Airway epithelial cell (primary cell): ENCODE data around the gene SHD. TPM values are rescaled to one million over a fixed set of nuclear protein-coding genes. Genes with fewer than 3 reads are reported as not detected.

Source experiments
- total RNA-seq: library from RNA; depleted of rRNA; stranded (reverse); fragments of >200 nt; gene quantifications from 2 replicates; pipeline ENCODE4 v1.2.3, GENCODE V29; 2015

The SHD gene, protein sequence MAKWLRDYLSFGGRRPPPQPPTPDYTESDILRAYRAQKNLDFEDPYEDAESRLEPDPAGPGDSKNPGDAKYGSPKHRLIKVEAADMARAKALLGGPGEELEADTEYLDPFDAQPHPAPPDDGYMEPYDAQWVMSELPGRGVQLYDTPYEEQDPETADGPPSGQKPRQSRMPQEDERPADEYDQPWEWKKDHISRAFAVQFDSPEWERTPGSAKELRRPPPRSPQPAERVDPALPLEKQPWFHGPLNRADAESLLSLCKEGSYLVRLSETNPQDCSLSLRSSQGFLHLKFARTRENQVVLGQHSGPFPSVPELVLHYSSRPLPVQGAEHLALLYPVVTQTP
- not detected in 2 replicates for total RNA-seq

DNA sequence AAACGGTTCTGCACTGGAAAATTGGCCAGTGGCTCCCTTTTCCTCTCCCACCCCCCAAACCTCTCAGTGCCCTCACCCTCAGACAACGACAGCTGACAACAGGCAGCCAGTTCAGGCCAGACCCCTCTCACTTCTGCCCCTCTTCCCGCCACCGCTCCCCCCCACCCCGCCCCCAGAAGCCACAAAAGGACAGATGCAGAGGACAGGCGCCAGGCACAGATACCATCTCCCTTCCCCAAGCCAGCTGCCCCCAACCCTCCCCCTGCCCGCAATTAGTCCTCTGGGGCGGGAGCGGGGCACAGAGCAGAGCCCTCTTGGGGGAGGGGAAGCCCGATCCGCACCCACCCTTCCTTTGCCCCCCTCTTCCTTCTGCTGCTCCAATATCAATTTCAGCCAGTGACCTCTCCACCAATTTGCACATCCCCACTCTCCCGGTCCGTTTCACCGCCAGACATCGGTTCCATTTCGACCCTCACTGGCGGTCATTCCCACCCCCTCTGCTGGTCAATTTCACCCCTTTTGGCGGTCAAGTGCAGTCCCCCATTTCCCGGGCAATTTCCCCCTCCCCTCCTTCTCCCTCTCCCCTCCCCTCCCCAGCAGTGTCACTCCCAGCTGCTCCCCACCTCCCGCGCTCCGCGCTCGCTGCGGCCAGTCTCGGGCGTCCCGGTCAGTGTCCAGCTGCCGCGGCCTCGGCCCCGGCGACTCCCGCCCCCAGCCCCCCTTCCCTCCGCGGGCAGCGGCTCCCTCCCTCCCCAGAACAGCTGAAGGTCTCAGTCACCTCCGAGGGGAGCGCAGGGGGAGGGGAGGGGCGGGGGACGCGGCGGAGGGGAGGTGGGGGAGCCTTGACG lies at the start of gene SHD:
Gene SHD (plus strand): TSS at position 848 of the 848 bp plus-strand sequence. CDS start 798 bp downstream, outside the sequence.

DNA sequence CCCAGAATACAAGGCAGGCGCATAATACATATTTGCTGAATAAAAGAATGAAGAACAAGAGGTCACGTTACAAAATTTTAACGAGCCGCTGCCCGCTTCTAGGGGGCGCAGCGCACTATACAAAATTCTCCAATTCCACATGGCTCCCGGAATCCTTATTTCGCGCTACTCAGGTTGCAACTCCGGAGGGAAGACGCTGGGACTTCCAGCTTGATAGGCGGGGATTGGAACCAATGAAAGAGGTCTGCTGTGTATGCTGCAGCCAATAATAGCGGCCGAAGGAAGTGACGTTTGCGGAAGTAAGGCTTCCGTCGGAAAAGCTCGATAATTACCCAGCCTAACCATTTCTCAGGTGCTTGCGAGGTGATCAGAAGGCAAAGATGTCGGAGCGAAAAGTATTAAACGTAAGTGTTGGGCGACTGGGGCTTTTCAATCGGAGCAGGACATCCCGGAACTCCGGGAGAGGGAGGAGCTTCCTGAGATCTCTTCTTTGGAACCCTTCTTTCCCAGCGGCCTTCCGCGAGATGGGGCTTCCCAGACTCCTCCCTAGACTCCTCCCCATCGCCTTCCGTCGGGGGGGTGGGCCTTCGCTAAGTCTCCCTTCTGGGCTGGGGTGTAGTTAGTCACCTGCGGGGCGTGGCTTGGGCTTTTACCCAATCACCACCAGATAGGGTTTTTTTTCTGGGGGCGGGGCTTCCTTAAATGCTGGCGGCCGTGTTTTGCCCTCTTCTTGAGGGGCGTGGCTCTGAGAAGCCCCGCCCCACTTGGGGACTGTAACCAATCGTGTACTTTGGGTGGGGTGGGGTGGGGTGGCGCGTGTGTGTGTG lies 32.1 kb upstream of the SHD start, which contains the start of gene YJU2:
Gene YJU2 (plus strand): TSS at position 314 of the 827 bp plus-strand sequence. CDS start 67 bp downstream, at position 381.

DNA sequence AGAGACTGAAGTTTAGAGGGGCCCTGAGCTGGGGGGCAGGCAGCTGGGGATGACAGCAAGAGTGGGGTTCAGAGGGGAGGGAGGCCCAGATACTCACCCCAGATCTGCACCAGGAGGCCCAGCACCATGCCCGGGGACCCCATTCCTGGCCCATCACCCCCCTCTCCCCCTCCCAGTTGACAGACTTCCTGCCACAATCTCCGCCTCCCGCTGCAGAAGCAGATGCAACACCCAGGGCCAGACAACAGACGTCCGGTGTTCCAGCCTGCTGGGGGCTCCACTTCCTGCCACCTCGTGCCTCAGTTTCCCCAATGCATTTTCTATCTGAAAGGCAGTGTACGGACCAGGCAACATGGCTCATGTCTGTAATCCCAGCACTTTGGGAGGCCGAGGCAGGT lies 23.2 kb downstream of the SHD start, which contains the start of gene TMIGD2:
Gene TMIGD2 (minus strand): TSS at position 147 of the 398 bp plus-strand sequence. CDS start 4 bp downstream, at position 143.

DNA sequence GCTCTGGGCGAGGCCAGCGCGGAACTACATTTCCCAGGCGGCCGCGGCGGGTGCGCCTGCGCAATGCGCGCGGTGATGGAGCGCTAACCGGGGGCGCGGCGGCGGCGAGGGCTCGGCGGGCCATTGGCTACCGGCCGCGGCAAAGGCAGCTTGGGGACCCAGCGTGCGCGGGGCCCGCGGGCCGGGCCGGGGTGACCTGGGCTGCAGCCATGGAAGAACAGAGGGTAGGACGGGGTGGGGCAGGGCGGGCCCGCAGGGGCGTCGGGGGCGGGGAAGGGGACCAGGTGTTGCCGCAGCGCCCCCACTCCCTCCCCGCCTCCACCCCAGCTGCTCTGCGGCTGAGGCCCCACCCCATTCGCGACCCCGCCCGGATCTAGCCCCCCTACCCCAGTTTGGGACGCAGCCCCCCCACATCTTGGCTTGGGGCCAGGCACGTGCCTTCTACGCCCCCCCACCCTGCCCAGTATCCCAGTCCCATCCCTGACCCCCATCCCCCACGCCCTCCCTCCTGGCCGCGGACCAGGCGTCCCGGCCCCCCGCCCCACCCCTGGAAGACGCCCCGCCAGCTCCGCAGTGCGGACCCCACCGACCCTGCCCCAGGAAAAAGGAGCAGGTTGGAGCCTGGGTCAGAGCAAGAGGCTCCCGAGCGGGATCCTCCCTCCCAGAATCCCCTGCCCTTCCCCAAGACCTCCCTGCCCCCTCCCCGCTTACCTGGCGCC lies 25.6 kb downstream of the SHD start, which contains the start of gene FSD1:
Gene FSD1 (plus strand): TSS at position 61 of the 719 bp plus-strand sequence. CDS start 149 bp downstream, at position 210.

DNA sequence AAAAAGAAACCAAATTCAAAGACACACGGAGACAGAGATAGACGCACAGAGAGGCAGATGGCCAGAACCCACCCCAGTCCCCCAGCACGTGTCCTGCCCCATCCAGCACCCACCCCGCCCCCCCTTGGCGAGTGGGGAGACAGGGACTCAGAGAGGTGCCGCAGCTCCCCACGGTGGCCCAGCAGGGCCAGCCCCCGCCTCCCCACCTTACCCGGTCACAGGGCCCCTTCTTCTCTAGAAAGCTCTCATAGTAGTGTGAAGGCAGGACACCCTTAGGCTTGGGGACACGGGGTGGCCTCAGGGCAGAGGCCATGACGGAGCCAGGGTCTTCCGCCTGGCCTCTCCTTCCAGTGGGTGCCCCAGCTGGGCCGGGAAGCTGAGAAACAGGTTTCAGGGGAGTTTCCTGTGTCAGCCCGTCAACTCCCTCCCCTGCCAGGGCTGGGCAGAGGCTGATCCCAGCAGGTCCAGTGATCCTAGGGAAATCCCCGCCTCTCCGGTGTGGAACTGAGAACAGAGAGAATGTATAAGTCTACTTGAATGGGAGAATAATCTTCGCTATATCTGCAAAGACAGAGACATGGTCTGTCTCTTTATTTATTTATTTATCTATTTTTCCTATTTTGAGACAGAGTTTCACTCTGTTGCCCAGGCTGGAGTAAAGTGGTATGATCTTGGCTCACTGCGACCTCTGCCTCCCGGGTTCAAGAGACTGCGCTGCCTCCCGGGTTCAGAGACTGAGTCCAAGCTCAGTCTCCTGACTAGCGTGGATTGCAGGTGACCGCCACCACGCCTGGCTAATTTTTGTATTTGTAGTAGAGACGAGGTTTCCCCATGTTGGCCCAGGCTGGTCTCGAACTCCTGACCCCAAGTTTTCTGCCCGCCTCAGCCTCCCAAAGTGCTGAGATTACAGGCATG lies 59.6 kb downstream of the SHD start, which contains the start of gene STAP2:
Gene STAP2 (minus strand): TSS at position 387 of the 915 bp plus-strand sequence. CDS start 74 bp downstream, at position 313.

Other genes starting within 250 kb of the SHD start
- gene ZBTB7A, start 212.4 kb upstream of the SHD start, total RNA-seq: 59.9 and 61.2 TPM in 2 replicates
- gene MAP2K2, start 155.1 kb upstream of the SHD start, total RNA-seq: 151 and 165 TPM in 2 replicates
- gene CREB3L3, start 125.6 kb upstream of the SHD start, total RNA-seq: not detected in 2 replicates
- gene SIRT6, start 96.7 kb upstream of the SHD start, total RNA-seq: 31.9 and 41.1 TPM in 2 replicates
- gene ANKRD24, start 96.6 kb upstream of the SHD start, total RNA-seq: under 0.01 and 0.28 TPM in 2 replicates
- gene EBI3, start 49.7 kb upstream of the SHD start, total RNA-seq: not detected in 2 replicates
- 29.7 and 29.8 TPM in 2 replicates for gene YJU2, start 32.2 kb upstream of the SHD start, total RNA-seq
- not detected in 2 replicates for gene TMIGD2, start 23.1 kb downstream of the SHD start, total RNA-seq
- gene FSD1, start 25.3 kb downstream of the SHD start, total RNA-seq: 5.1 and 6.4 TPM in 2 replicates
- gene STAP2, start 59.6 kb downstream of the SHD start, total RNA-seq: 105 and 110 TPM in 2 replicates
- gene MPND, start 64.3 kb downstream of the SHD start, total RNA-seq: 5.8 and 7.2 TPM in 2 replicates
- 111 and 144 TPM in 2 replicates for gene SH3GL1, start 121.3 kb downstream of the SHD start, total RNA-seq
- 18.5 and 22.4 TPM in 2 replicates for gene CHAF1A, start 123.4 kb downstream of the SHD start, total RNA-seq
- gene UBXN6, start 178.5 kb downstream of the SHD start, total RNA-seq: 51.6 and 55.9 TPM in 2 replicates
- 70.5 and 81.0 TPM in 2 replicates for gene HDGFL2, start 193.0 kb downstream of the SHD start, total RNA-seq
- gene PLIN4, start 239.2 kb downstream of the SHD start, total RNA-seq: 0.84 and 1.1 TPM in 2 replicates